H1 (cell line): Measurements from ENCODE around the gene SLC23A1. TPM values are rescaled to one million over a fixed set of nuclear protein-coding genes. Genes with fewer than 3 reads are reported as not detected.

Experiments used
- CEBPB ChIP-seq: IDR thresholded peaks from 2 replicates; pipeline ENCODE4 v1.6.1; 2012; ENCODE audit warnings: low read depth, low read length
- CHD2 ChIP-seq: IDR thresholded peaks from 2 replicates; pipeline ENCODE4 v1.6.1; 2012; ENCODE audit warnings: low read length, improper control_type of control experiment
- CHD7 ChIP-seq: fragments of 300-600 bp; sonication (generic); IDR thresholded peaks from 2 replicates; pipeline ENCODE4 v1.7.1; 2012; ENCODE audit warnings: low read length, moderate library complexity, mild to moderate bottlenecking, inconsistent platforms; ENCODE audit not compliant: insufficient replicate concordance
- GTF2F1 ChIP-seq: IDR thresholded peaks from 2 replicates; pipeline ENCODE4 v1.6.1; 2012; ENCODE audit warnings: low read depth, low read length, improper control_type of control experiment, borderline replicate concordance
- RNF2 ChIP-seq: fragments of 200-900, 300-1000 bp; sonication (generic); IDR thresholded peaks from 2 replicates; pipeline ENCODE4 v1.7.1; 2016; ENCODE audit warnings: borderline replicate concordance, low read depth, mild to moderate bottlenecking, antibody characterized with exemption, low read length; ENCODE audit not compliant: poor library complexity, severe bottlenecking; ENCODE audit errors: missing control alignments
- SIRT6 ChIP-seq: IDR thresholded peaks from one replicate; pipeline ENCODE4 v1.7.1; 2012; ENCODE audit warnings: low read length, inconsistent platforms
- TCF12 ChIP-seq: IDR thresholded peaks from 2 replicates; pipeline ENCODE4 v1.6.1; 2011; ENCODE audit warnings: low read depth, mild to moderate bottlenecking, low read length
- USF2 ChIP-seq: IDR thresholded peaks from 2 replicates; pipeline ENCODE4 v1.6.1; 2011; ENCODE audit warnings: low read length, improper control_type of control experiment
- polyA plus RNA-seq, 7 experiments: library from polyadenylated mRNA; depleted of rRNA in 3 of 7; stranded (reverse) in 5 of 7; unstranded in 2 of 7; fragments of >200 nt in 5 of 7; fragments of 200-250 nt in 2 of 7; gene quantifications; 1 replicate in 5 of 7; 2 replicates in 1 of 7; 4 replicates in 1 of 7; pipeline versions ENCODE4 v1.2.1 to v1.2.3, GENCODE V29; 2011 to 2013; ENCODE audit warnings: missing spikeins in 2 of 7, mixed read lengths in 2 of 7
- total RNA-seq: library from RNA; stranded (reverse); fragmentation: NEBNext Ultra II Directional; extraction: Animal tissue kit (Norgen Biotek cat#: 25700); gene quantifications from 2 replicates; pipeline ENCODE4 v1.2.1, GENCODE V29; 2021
- TF ChIP-seq, protein P1 (sequence below): IDR thresholded peaks from 2 replicates; pipeline ENCODE4 v1.6.1; 2012; ENCODE audit warnings: low read length, inconsistent platforms

Gene SLC23A1
- total and polyA plus RNA-seq, 2 of the 8 experiments (the other 6 are each of a cell fraction or from before 2014, with no cell fraction given), result not detected

DNA sequence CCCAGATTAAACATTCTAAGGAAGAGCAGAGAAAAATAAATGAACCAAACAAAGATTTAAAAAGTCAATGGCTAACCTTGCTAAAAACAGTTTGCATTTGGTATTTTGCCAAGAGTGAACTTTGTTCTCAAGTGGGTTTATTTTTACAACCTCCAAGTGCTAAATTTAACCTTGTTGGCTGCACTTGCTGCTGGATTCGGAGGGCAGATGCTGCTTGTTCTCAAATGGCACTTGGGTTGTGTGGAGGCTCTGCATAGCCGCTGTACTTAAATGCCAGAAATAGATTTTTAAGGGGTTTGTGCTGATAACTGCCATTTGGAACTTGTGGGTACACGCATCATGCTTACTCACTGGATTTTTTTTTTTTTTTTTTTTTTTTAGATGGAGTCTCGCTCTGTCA lies 34.1 kb upstream of the SLC23A1 start (continued):
- no peak for TF ChIP-seq CHD7
- TF ChIP-seq CEBPB, result no peak
- no peak for TF ChIP-seq RNF2
- no peak for TF ChIP-seq USF2
- TF ChIP-seq, protein P1, sequence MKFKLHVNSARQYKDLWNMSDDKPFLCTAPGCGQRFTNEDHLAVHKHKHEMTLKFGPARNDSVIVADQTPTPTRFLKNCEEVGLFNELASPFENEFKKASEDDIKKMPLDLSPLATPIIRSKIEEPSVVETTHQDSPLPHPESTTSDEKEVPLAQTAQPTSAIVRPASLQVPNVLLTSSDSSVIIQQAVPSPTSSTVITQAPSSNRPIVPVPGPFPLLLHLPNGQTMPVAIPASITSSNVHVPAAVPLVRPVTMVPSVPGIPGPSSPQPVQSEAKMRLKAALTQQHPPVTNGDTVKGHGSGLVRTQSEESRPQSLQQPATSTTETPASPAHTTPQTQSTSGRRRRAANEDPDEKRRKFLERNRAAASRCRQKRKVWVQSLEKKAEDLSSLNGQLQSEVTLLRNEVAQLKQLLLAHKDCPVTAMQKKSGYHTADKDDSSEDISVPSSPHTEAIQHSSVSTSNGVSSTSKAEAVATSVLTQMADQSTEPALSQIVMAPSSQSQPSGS, result no peak
- no peak for TF ChIP-seq TCF12
- TF ChIP-seq SIRT6, result no peak
- TF ChIP-seq GTF2F1, result no peak
- TF ChIP-seq CHD2, result no peak
